HEK293 (cell line): ENCODE results near the gene DPYSL5.

Experiments
- ATF2 ChIP-seq: fragments of 450-650 bp; formaldehyde crosslinking; IDR thresholded peaks from 2 replicates; pipeline ENCODE4 v1.5.1; 2016; ENCODE audit warnings: missing biosample characterization, missing genetic modification characterization, low read depth
- KLF9 ChIP-seq: fragments of 450-650 bp; formaldehyde crosslinking; IDR thresholded peaks from 2 replicates; pipeline ENCODE4 v1.5.1; 2016; ENCODE audit warnings: missing biosample characterization, missing genetic modification characterization, low read depth
- OSR2 ChIP-seq: fragments of 450-650 bp; formaldehyde crosslinking; IDR thresholded peaks from 2 replicates; pipeline ENCODE4 v1.5.1; 2016; ENCODE audit warnings: missing biosample characterization, missing genetic modification characterization
- SP2 ChIP-seq: fragments of 450-650 bp; formaldehyde crosslinking; IDR thresholded peaks from 2 replicates; pipeline ENCODE4 v1.5.1; 2016; ENCODE audit warnings: missing biosample characterization, missing genetic modification characterization
- SP3 ChIP-seq: fragments of 450-650 bp; formaldehyde crosslinking; IDR thresholded peaks from 2 replicates; pipeline ENCODE4 v1.5.1; 2016; ENCODE audit warnings: missing biosample characterization, missing genetic modification characterization
- ZBTB20 ChIP-seq: fragments of 450-650 bp; formaldehyde crosslinking; IDR thresholded peaks from 2 replicates; pipeline ENCODE4 v1.5.1; 2016; ENCODE audit warnings: missing biosample characterization, missing genetic modification characterization
- ZBTB48 ChIP-seq: fragments of 450-650 bp; formaldehyde crosslinking; IDR thresholded peaks from 2 replicates; pipeline ENCODE4 v1.5.1; 2016; ENCODE audit warnings: missing biosample characterization, missing genetic modification characterization
- ZFHX2 ChIP-seq: fragments of 450-650 bp; formaldehyde crosslinking; conservative IDR thresholded peaks from 2 replicates; pipeline ENCODE4 v1.5.1; 2016; ENCODE audit warnings: missing biosample characterization, missing genetic modification characterization
- ZNF133 ChIP-seq: fragments of 450-650 bp; formaldehyde crosslinking; IDR thresholded peaks from 2 replicates; pipeline ENCODE4 v1.5.1; 2016; ENCODE audit warnings: missing biosample characterization, missing genetic modification characterization
- ZNF23 ChIP-seq: fragments of 450-650 bp; formaldehyde crosslinking; IDR thresholded peaks from 2 replicates; pipeline ENCODE4 v1.5.1; 2016; ENCODE audit warnings: missing biosample characterization, missing genetic modification characterization, borderline replicate concordance
- ZNF248 ChIP-seq: fragments of 450-650 bp; formaldehyde crosslinking; IDR thresholded peaks from 2 replicates; pipeline ENCODE4 v1.5.1; 2017; ENCODE audit warnings: missing biosample characterization, missing genetic modification characterization
- ZNF335 ChIP-seq: fragments of 450-650 bp; formaldehyde crosslinking; conservative IDR thresholded peaks from 2 replicates; pipeline ENCODE4 v1.5.1; 2016; ENCODE audit warnings: missing biosample characterization, missing genetic modification characterization
- ZNF341 ChIP-seq: fragments of 450-650 bp; formaldehyde crosslinking; IDR thresholded peaks from 2 replicates; pipeline ENCODE4; 2016; ENCODE audit warnings: low read depth, missing biosample characterization, missing genetic modification characterization
- ZNF549 ChIP-seq: fragments of 450-650 bp; IDR thresholded peaks from 2 replicates; pipeline ENCODE4 v1.5.1; 2018; ENCODE audit warnings: missing biosample characterization, missing genetic modification characterization, mild to moderate bottlenecking, inconsistent platforms, moderate library complexity
- ZNF624 ChIP-seq: fragments of 450-650 bp; formaldehyde crosslinking; IDR thresholded peaks from 2 replicates; pipeline ENCODE4 v1.5.1; 2017; ENCODE audit warnings: missing biosample characterization, missing genetic modification characterization
- ZNF654 ChIP-seq: fragments of 450-650 bp; formaldehyde crosslinking; IDR thresholded peaks from 2 replicates; pipeline ENCODE4 v1.5.1; 2016; ENCODE audit warnings: low read depth, missing biosample characterization, missing genetic modification characterization
- ZNF660 ChIP-seq: fragments of 450-650 bp; IDR thresholded peaks from 2 replicates; pipeline ENCODE4 v1.5.1; 2018; ENCODE audit warnings: missing biosample characterization, mild to moderate bottlenecking, missing genetic modification characterization
- ZNF777 ChIP-seq: fragments of 450-650 bp; formaldehyde crosslinking; IDR thresholded peaks from 2 replicates; pipeline ENCODE4 v1.5.1; 2017; ENCODE audit warnings: missing biosample characterization, missing genetic modification characterization, borderline replicate concordance
- TF ChIP-seq, protein P1 (sequence below): fragments of 450-650 bp; formaldehyde crosslinking; IDR thresholded peaks from 2 replicates; pipeline ENCODE4 v1.5.1; 2017; ENCODE audit warnings: missing biosample characterization, missing genetic modification characterization
- TF ChIP-seq, protein P2 (sequence below): fragments of 450-650 bp; formaldehyde crosslinking; IDR thresholded peaks from 2 replicates; pipeline ENCODE4 v1.5.1; 2016; ENCODE audit warnings: missing biosample characterization, missing genetic modification characterization
- TF ChIP-seq, protein P3 (sequence below): fragments of 450-650 bp; formaldehyde crosslinking; IDR thresholded peaks from 2 replicates; pipeline ENCODE4 v1.5.1; 2016; ENCODE audit warnings: missing biosample characterization, missing genetic modification characterization
- TF ChIP-seq, protein P4 (sequence below): fragments of 450-650 bp; formaldehyde crosslinking; IDR thresholded peaks from 2 replicates; pipeline ENCODE4 v1.5.1; 2016; ENCODE audit warnings: missing biosample characterization, missing genetic modification characterization
- TF ChIP-seq, protein P5 (sequence below): fragments of 450-650 bp; formaldehyde crosslinking; IDR thresholded peaks from 2 replicates; pipeline ENCODE4 v1.5.1; 2016; ENCODE audit warnings: missing biosample characterization, missing genetic modification characterization
- TF ChIP-seq, protein P6 (sequence below): fragments of 450-650 bp; formaldehyde crosslinking; conservative IDR thresholded peaks from 2 replicates; pipeline ENCODE4 v1.5.1; 2016; ENCODE audit warnings: low read depth, missing biosample characterization, missing genetic modification characterization

The DPYSL5 gene

DNA sequence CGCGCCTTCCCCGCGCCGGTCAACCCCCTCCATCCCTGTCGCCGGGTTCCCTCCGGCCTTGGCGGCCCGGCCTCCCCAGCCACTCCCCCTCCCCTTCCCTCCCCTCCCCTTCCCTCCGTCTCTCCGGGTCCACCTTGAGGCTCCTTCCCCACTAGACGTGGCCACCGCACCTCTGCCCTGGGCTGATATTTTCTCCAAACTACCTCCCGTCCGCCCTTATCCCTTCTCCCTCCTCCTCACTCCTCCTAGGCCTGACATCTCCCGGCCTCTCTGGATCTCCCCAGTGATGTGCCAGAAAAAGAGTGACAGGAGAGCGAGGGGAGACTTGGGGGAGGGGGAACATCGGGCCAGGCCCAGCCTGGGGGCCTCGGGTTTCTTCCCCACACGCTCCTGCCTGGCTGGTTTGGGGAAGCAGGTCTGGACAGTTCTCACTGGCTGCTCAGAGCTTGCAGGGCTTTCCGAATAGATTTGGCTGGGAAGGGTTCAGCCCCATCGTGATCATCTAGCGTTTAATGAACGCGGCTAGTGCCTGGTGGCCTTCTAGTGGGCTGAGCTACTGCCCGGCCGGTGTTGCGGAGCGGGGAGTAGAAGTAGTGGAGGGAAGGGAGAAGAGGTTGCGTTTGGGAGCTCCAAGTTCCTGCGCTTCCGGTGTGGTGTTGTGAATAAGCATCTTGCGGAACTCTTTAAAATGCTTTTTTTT lies 123.1 kb downstream of the DPYSL5 start (continued):
- TF ChIP-seq, protein P1, sequence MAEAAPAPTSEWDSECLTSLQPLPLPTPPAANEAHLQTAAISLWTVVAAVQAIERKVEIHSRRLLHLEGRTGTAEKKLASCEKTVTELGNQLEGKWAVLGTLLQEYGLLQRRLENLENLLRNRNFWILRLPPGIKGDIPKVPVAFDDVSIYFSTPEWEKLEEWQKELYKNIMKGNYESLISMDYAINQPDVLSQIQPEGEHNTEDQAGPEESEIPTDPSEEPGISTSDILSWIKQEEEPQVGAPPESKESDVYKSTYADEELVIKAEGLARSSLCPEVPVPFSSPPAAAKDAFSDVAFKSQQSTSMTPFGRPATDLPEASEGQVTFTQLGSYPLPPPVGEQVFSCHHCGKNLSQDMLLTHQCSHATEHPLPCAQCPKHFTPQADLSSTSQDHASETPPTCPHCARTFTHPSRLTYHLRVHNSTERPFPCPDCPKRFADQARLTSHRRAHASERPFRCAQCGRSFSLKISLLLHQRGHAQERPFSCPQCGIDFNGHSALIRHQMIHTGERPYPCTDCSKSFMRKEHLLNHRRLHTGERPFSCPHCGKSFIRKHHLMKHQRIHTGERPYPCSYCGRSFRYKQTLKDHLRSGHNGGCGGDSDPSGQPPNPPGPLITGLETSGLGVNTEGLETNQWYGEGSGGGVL (tag by site-specific recombination): peak; percentile 83
- peak; percentile 19; the same call in 1 of the 2 replicates for TF ChIP-seq ZBTB20 (tag by site-specific recombination)
- TF ChIP-seq OSR2 (tag by site-specific recombination): no peak
- TF ChIP-seq KLF9 (tag by site-specific recombination): peak; percentile 20; the same call in 1 of the 2 replicates
- TF ChIP-seq, protein P2, sequence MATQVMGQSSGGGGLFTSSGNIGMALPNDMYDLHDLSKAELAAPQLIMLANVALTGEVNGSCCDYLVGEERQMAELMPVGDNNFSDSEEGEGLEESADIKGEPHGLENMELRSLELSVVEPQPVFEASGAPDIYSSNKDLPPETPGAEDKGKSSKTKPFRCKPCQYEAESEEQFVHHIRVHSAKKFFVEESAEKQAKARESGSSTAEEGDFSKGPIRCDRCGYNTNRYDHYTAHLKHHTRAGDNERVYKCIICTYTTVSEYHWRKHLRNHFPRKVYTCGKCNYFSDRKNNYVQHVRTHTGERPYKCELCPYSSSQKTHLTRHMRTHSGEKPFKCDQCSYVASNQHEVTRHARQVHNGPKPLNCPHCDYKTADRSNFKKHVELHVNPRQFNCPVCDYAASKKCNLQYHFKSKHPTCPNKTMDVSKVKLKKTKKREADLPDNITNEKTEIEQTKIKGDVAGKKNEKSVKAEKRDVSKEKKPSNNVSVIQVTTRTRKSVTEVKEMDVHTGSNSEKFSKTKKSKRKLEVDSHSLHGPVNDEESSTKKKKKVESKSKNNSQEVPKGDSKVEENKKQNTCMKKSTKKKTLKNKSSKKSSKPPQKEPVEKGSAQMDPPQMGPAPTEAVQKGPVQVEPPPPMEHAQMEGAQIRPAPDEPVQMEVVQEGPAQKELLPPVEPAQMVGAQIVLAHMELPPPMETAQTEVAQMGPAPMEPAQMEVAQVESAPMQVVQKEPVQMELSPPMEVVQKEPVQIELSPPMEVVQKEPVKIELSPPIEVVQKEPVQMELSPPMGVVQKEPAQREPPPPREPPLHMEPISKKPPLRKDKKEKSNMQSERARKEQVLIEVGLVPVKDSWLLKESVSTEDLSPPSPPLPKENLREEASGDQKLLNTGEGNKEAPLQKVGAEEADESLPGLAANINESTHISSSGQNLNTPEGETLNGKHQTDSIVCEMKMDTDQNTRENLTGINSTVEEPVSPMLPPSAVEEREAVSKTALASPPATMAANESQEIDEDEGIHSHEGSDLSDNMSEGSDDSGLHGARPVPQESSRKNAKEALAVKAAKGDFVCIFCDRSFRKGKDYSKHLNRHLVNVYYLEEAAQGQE (tag by site-specific recombination): no peak
- TF ChIP-seq, protein P3, sequence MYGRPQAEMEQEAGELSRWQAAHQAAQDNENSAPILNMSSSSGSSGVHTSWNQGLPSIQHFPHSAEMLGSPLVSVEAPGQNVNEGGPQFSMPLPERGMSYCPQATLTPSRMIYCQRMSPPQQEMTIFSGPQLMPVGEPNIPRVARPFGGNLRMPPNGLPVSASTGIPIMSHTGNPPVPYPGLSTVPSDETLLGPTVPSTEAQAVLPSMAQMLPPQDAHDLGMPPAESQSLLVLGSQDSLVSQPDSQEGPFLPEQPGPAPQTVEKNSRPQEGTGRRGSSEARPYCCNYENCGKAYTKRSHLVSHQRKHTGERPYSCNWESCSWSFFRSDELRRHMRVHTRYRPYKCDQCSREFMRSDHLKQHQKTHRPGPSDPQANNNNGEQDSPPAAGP (tag by site-specific recombination): no peak
- peak; percentile 84; the same call in 1 of the 2 replicates for TF ChIP-seq ZNF777 (tag by site-specific recombination)
- TF ChIP-seq ZNF549: no peak
- TF ChIP-seq, protein P4, sequence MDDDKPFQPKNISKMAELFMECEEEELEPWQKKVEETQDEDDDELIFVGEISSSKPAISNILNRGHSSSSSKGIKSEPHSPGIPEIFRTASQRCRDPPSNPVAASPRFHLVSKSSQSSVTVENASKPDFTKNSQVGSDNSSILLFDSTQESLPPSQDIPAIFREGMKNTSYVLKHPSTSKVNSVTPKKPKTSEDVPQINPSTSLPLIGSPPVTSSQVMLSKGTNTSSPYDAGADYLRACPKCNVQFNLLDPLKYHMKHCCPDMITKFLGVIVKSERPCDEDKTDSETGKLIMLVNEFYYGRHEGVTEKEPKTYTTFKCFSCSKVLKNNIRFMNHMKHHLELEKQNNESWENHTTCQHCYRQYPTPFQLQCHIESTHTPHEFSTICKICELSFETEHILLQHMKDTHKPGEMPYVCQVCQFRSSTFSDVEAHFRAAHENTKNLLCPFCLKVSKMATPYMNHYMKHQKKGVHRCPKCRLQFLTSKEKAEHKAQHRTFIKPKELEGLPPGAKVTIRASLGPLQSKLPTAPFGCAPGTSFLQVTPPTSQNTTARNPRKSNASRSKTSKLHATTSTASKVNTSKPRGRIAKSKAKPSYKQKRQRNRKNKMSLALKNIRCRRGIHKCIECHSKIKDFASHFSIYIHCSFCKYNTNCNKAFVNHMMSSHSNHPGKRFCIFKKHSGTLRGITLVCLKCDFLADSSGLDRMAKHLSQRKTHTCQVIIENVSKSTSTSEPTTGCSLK (tag by site-specific recombination): no peak
- no peak for TF ChIP-seq ZNF248 (tag by site-specific recombination)
- no peak for TF ChIP-seq ZNF23
- no peak for TF ChIP-seq ZNF660 (tag by site-specific recombination)
- peak; percentile 84 for TF ChIP-seq ZNF335
- TF ChIP-seq SP2 (tag by site-specific recombination): peak; percentile 16; the same call in 1 of the 2 replicates
- peak; percentile 43 for TF ChIP-seq SP3 (tag by site-specific recombination)
- TF ChIP-seq ZBTB48 (tag by site-specific recombination): no peak
- no peak for TF ChIP-seq ZNF133
- no peak for TF ChIP-seq ATF2 (tag by site-specific recombination)
- TF ChIP-seq ZNF624 (tag by site-specific recombination): no peak
- TF ChIP-seq, protein P5, sequence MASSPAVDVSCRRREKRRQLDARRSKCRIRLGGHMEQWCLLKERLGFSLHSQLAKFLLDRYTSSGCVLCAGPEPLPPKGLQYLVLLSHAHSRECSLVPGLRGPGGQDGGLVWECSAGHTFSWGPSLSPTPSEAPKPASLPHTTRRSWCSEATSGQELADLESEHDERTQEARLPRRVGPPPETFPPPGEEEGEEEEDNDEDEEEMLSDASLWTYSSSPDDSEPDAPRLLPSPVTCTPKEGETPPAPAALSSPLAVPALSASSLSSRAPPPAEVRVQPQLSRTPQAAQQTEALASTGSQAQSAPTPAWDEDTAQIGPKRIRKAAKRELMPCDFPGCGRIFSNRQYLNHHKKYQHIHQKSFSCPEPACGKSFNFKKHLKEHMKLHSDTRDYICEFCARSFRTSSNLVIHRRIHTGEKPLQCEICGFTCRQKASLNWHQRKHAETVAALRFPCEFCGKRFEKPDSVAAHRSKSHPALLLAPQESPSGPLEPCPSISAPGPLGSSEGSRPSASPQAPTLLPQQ: peak; percentile 31; the same call in 1 of the 2 replicates
- no peak for TF ChIP-seq ZNF654 (tag by site-specific recombination)
- TF ChIP-seq, protein P6, sequence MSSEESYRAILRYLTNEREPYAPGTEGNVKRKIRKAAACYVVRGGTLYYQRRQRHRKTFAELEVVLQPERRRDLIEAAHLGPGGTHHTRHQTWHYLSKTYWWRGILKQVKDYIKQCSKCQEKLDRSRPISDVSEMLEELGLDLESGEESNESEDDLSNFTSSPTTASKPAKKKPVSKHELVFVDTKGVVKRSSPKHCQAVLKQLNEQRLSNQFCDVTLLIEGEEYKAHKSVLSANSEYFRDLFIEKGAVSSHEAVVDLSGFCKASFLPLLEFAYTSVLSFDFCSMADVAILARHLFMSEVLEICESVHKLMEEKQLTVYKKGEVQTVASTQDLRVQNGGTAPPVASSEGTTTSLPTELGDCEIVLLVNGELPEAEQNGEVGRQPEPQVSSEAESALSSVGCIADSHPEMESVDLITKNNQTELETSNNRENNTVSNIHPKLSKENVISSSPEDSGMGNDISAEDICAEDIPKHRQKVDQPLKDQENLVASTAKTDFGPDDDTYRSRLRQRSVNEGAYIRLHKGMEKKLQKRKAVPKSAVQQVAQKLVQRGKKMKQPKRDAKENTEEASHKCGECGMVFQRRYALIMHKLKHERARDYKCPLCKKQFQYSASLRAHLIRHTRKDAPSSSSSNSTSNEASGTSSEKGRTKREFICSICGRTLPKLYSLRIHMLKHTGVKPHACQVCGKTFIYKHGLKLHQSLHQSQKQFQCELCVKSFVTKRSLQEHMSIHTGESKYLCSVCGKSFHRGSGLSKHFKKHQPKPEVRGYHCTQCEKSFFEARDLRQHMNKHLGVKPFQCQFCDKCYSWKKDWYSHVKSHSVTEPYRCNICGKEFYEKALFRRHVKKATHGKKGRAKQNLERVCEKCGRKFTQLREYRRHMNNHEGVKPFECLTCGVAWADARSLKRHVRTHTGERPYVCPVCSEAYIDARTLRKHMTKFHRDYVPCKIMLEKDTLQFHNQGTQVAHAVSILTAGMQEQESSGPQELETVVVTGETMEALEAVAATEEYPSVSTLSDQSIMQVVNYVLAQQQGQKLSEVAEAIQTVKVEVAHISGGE (tag by site-specific recombination): peak; percentile 92
- peak; percentile 76 for TF ChIP-seq ZNF341 (tag by site-specific recombination)
- TF ChIP-seq ZFHX2 (tag by site-specific recombination): no peak
